Daoy (cell line): ENCODE results near the gene KDM2B. TPM values are rescaled to one million over a fixed set of nuclear protein-coding genes. Genes with fewer than 3 reads are reported as not detected.
"Not testable (repeated sequence)": the region's sequence is repeated elsewhere in the genome, so short reads cannot be mapped to it uniquely, and the experiment has no call there.

ENCODE experiments used
- DNase-seq: peaks from one replicate; pipeline ENCODE4 v3.0.0-alpha.2; 2015; ENCODE audit warnings: low read depth
- total RNA-seq: library from RNA; depleted of rRNA; stranded (reverse); fragments of >200 nt; shearing (Covaris generic); gene quantifications from 2 replicates; pipeline ENCODE4 v1.2.3, GENCODE V29; 2014

The KDM2B gene
- total RNA-seq, 1 experiment from 2014 or later, result 21.5 TPM

GRCh38 chr12:121584885-121585284, 4.1 kb upstream of the KDM2B start:
- DNase-seq, result not testable (repeated sequence)

- not testable (repeated sequence) for DNase-seq
Observed at GRCh38 chr12:121583334-121583661, 2.5 kb upstream of the KDM2B start.

GRCh38 chr12:121582583-121583333, 1.9 kb upstream of the KDM2B start:
- peak; percentile 33 for DNase-seq

GRCh38 chr12:121581686-121582429, 1.0 kb upstream of the KDM2B start:
- DNase-seq, result peak; percentile 52

- peak; percentile 76 for DNase-seq
Observed at GRCh38 chr12:121579981-121580868, 598 bp downstream of the KDM2B start.

GRCh38 chr12:121579190-121579791, 1.5 kb downstream of the KDM2B start:
- peak; percentile 41 for DNase-seq

GRCh38 chr12:121578230-121579189, 2.3 kb downstream of the KDM2B start:
- no peak for DNase-seq

- DNase-seq, result peak; percentile 37
Observed at GRCh38 chr12:121577443-121578180, 3.2 kb downstream of the KDM2B start.

- peak; percentile 72 for DNase-seq
Observed at GRCh38 chr12:121576851-121577391, 3.9 kb downstream of the KDM2B start.

- DNase-seq, result no peak
Observed at GRCh38 chr12:121575952-121576625, 4.7 kb downstream of the KDM2B start.

GRCh38 chr12:121575051-121575450, 5.8 kb downstream of the KDM2B start:
- no peak for DNase-seq

GRCh38 chr12:121574025-121574424, 6.8 kb downstream of the KDM2B start:
- no peak for DNase-seq

- no peak for DNase-seq
Observed at GRCh38 chr12:121571920-121572319, 8.9 kb downstream of the KDM2B start.

- no peak for DNase-seq
Observed at GRCh38 chr12:121570467-121571283, 10.1 kb downstream of the KDM2B start.

GRCh38 chr12:121568971-121569751, 11.7 kb downstream of the KDM2B start:
- no peak for DNase-seq

- DNase-seq, result no peak
Observed at GRCh38 chr12:121568518-121568917, 12.3 kb downstream of the KDM2B start.

- DNase-seq, result no peak
Observed at GRCh38 chr12:121565076-121565475, 15.7 kb downstream of the KDM2B start.
